GM18498 (cell line): Measurements from ENCODE around the gene ERF.

Experiments used
- ATAC-seq: cut with Tn5 transposase; IDR thresholded peaks from one replicate; pipeline ENCODE4 v1.9.1; 2021; ENCODE audit warnings: mild to moderate bottlenecking, moderate library complexity; ENCODE audit not compliant: unreplicated experiment

Gene ERF

GRCh38 chr19:42255766-42256745 is 1.1 kb upstream of the ERF start:
- ATAC-seq, result no peak

GRCh38 chr19:42254089-42254849 is 659 bp downstream of the ERF start:
- ATAC-seq, result peak; percentile 31

- peak; percentile 15 for ATAC-seq
Observed at GRCh38 chr19:42253245-42254088, 1.5 kb downstream of the ERF start.

GRCh38 chr19:42252365-42253244 is 2.3 kb downstream of the ERF start:
- ATAC-seq, result no peak

GRCh38 chr19:42251572-42252358 is 3.2 kb downstream of the ERF start:
- ATAC-seq, result no peak

- no peak for ATAC-seq
Observed at GRCh38 chr19:42250666-42251531, 4.0 kb downstream of the ERF start.

- ATAC-seq, result no peak
Observed at GRCh38 chr19:42250183-42250665, 4.7 kb downstream of the ERF start.

- ATAC-seq, result no peak
Observed at GRCh38 chr19:42249769-42250168, 5.2 kb downstream of the ERF start.

GRCh38 chr19:42249149-42249750 is 5.7 kb downstream of the ERF start:
- ATAC-seq, result no peak

GRCh38 chr19:42248270-42249148 is 6.4 kb downstream of the ERF start:
- ATAC-seq, result no peak

GRCh38 chr19:42247640-42248199 is 7.2 kb downstream of the ERF start:
- no peak for ATAC-seq

- ATAC-seq, result no peak
Observed at GRCh38 chr19:42246922-42247639, 7.8 kb downstream of the ERF start.

GRCh38 chr19:42246143-42246921 is 8.6 kb downstream of the ERF start:
- ATAC-seq, result no peak

GRCh38 chr19:42245231-42245630 is 9.7 kb downstream of the ERF start:
- ATAC-seq, result no peak
